ENCODE data around the gene RPRD2.

GRCh38 chr1:150477320-150477719 lies 113.4 kb downstream of the RPRD2 start:
- TF ChIP-seq CTCF (conservative IDR thresholded peaks at IDR 0.05 in 1 of 2, IDR thresholded peaks at IDR 0.05 in 1 of 2; ENCODE audit: extremely low read depth in 1 of 2, insufficient read depth in 1 of 2, low read depth in 1 of 2, low read length in 2 of 2) (no peak), EZH2 (IDR thresholded peaks at IDR 0.05; ENCODE audit: borderline replicate concordance, low read length) (no peak)

Measured in mammary epithelial cell (primary cell).